ENCODE data around the gene PDZD2.
"Not testable (repeated sequence)": the region's sequence is repeated elsewhere in the genome, so short reads cannot be mapped to it uniquely, and the experiment has no call there.

The PDZD2 gene

DNA sequence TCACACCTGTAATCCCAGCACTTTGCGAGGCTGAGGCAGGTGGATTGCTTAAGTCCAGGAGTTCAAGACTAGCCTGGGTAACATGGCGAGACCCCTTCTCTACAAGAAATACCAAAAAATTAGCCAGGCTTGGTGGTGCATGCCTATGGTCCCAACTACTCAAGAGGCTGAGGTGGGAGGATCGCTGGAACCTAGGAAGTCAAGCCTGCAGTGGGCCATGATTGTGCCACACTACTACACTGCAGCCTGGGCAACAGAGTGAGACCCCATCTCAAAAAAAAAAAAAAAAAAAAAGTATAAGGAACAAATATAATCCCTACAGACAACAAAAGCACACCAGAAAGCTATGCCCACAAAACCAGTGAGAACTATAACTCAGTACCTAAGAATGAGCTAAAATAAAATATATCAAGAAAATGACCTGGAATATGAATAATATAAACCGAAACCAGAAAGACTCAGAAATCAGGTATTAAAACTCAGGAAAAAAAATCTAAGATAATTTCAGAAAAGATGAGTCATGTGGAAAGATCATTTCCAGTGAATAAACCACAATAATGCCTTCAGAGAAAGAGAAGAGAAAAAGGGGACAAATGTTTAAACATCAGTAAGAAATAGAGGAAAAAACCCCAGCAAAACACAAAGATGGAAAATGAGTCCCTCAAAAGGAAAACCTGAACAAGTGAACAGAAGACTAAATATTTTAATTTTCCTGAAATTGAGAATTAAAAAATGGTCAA is 477.8 kb downstream of the PDZD2 start:
- TF ChIP-seq, protein P1, sequence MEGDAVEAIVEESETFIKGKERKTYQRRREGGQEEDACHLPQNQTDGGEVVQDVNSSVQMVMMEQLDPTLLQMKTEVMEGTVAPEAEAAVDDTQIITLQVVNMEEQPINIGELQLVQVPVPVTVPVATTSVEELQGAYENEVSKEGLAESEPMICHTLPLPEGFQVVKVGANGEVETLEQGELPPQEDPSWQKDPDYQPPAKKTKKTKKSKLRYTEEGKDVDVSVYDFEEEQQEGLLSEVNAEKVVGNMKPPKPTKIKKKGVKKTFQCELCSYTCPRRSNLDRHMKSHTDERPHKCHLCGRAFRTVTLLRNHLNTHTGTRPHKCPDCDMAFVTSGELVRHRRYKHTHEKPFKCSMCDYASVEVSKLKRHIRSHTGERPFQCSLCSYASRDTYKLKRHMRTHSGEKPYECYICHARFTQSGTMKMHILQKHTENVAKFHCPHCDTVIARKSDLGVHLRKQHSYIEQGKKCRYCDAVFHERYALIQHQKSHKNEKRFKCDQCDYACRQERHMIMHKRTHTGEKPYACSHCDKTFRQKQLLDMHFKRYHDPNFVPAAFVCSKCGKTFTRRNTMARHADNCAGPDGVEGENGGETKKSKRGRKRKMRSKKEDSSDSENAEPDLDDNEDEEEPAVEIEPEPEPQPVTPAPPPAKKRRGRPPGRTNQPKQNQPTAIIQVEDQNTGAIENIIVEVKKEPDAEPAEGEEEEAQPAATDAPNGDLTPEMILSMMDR (IDR thresholded peaks at IDR 0.05; ENCODE audit: control extremely low read depth, extremely low read depth, low read depth, missing control alignments) = no peak
- no peak for DNase-seq (ENCODE audit: extremely low spot score)
- ChIA-PET POLR2A (no interaction called here), CTCF (interaction anchor here (0.7 to 2.2 kb wide), 3 partner anchors 9 to 647 kb away, joined by 3 to 10 read pairs (median 3); no protein-coding TSS in a partner anchor)

- CTCF ChIA-PET = interaction anchor here (2.0 kb wide), 1 partner anchor 11 kb away, joined by 5 read pairs; no protein-coding TSS in a partner anchor
- DNase-seq (ENCODE audit: extremely low spot score); POLR2A ChIA-PET: not testable (repeated sequence)
Measured at GRCh38 chr5:32118922-32119321, 480.0 kb downstream of the PDZD2 start.

DNA sequence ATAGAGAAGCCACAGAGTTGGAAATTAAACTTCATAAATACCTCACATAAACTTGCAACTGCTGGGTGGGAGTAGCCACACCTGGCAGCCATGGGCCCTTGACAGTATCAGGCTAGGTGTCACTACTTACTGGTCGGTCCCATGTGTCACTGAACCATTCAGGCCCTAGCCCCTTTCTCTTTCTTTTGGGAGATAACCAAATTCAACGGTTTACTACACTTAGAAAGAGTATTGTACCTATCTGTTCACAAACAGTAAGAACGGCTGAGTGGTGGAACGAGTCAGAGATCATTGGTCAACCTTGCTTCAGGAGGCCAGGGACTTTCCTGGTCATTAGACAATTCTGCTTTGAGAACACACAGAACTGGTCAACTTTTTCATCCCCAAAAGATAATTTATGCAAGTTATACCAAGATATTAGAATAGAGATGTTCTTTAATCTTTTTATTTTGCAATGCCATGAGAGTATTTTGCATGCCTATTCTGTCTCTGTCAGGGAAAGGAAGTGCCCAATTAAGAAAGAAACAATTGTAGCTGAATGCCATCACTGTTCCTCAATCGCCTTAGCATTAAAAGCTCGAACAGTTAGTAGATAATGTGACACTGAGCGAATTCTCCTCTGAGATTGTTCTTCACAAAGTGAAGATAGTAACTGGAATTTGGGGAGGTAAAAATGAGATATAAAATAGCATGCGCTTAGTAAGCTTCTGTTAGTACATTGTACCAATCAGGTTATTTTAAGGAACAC is 484.3 kb downstream of the PDZD2 start:
- ChIA-PET POLR2A (no interaction called here), CTCF (interaction anchor here (1.1 to 1.5 kb wide), 2 partner anchors 15 to 16 kb away, joined by 4 read pairs; no protein-coding TSS in a partner anchor)
- TF ChIP-seq, protein P1 (IDR thresholded peaks at IDR 0.05; ENCODE audit: control extremely low read depth, extremely low read depth, low read depth, missing control alignments) = no peak
- DNase-seq (ENCODE audit: extremely low spot score) = no peak

- POLR2A ChIA-PET = no interaction called here
- no peak for DNase-seq (ENCODE audit: extremely low spot score)
- TF ChIP-seq, protein P1 (IDR thresholded peaks at IDR 0.05; ENCODE audit: control extremely low read depth, extremely low read depth, low read depth, missing control alignments) = no peak
- CTCF ChIA-PET = interaction anchor here (1.1 to 1.5 kb wide), 2 partner anchors 14 to 17 kb away, joined by 4 read pairs; no protein-coding TSS in a partner anchor
Measured at GRCh38 chr5:32123889-32124676, 485.2 kb downstream of the PDZD2 start.

GRCh38 chr5:32126691-32127090 is 487.8 kb downstream of the PDZD2 start:
- DNase-seq (ENCODE audit: extremely low spot score) = no peak
- POLR2A ChIA-PET = no interaction called here
- TF ChIP-seq, protein P1 (IDR thresholded peaks at IDR 0.05; ENCODE audit: control extremely low read depth, extremely low read depth, low read depth, missing control alignments) = no peak
- CTCF ChIA-PET = interaction anchor here (0.8 to 1.1 kb wide), 2 partner anchors 9 to 34 kb away, joined by 3 to 4 read pairs; no protein-coding TSS in a partner anchor

- TF ChIP-seq, protein P1 (IDR thresholded peaks at IDR 0.05; ENCODE audit: control extremely low read depth, extremely low read depth, low read depth, missing control alignments) = no peak
- ChIA-PET POLR2A (no interaction called here), CTCF (interaction anchor here (1.5 kb wide), 1 partner anchor 231 kb away, joined by 3 read pairs; no protein-coding TSS in a partner anchor)
- no peak for DNase-seq (ENCODE audit: extremely low spot score)
Measured at GRCh38 chr5:32127711-32128110, 488.8 kb downstream of the PDZD2 start.

All from GM10248 (cell line).